Endothelial cell of umbilical vein (primary cell): ENCODE data around the gene ACP3. TPM values are rescaled to one million over a fixed set of nuclear protein-coding genes. Genes with fewer than 3 reads are reported as not detected.

Source experiments
- BruUV-seq: library from RNA; stranded (reverse); fragments of 400-500 nt; replicated peaks from 2 replicates; lab custom pipeline; 2021; lab: Mats Ljungman, UMichigan
- CTCF ChIA-PET: fragments of 300-600, 350-600 bp; sonication (Branson Sonifier 250); formaldehyde crosslinking; loops from one replicate; lab custom pipeline; 2021; ENCODE audit warnings: antibody characterized with exemption, inconsistent platforms; lab: Charles Lee
- POLR2A ChIA-PET: fragments of 300-600, 350-600 bp; sonication (Branson Sonifier 250); formaldehyde crosslinking; loops from one replicate; lab custom pipeline; 2021; ENCODE audit warnings: antibody characterized with exemption, inconsistent platforms; lab: Charles Lee
- DNase-seq: peaks from one replicate; pipeline ENCODE4 v3.0.0-alpha.2; 2011; ENCODE audit warnings: low read depth, low spot score
- FAIRE-seq: peaks from 2 replicates; lab custom pipeline; 2011; peaks lifted over from hg19 to GRCh38; lab: Jason Lieb, UNC
- H2AFZ ChIP-seq: 2 replicates; pipeline ENCODE4 v1.6.0; 2012; ENCODE audit warnings: low read depth, low read length, control low read depth, inconsistent platforms
- H3K27ac ChIP-seq: 2 replicates; pipeline ENCODE4 v1.5.1; 2011; ENCODE audit warnings: low read depth, mild to moderate bottlenecking, control low read depth, low read length, moderate library complexity; ENCODE audit not compliant: insufficient read depth
- H3K27me3 ChIP-seq, 2 experiments: 2 replicates each; pipeline versions ENCODE4 v1.6.0 to v1.6.1; 2011; ENCODE audit warnings: low read length in 2 of 2, mixed read lengths in 1 of 2; ENCODE audit not compliant: control insufficient read depth in 2 of 2, insufficient read depth in 2 of 2
- H3K36me3 ChIP-seq, 2 experiments: 2 replicates in 1 of 2; 3 replicates in 1 of 2; pipeline ENCODE4 v1.5.1; 2011; ENCODE audit warnings: low read length in 2 of 2, mild to moderate bottlenecking in 1 of 2, moderate library complexity in 1 of 2; ENCODE audit not compliant: control insufficient read depth in 2 of 2, insufficient read depth in 2 of 2; ENCODE audit errors: extremely low read depth in 1 of 2
- H3K4me1 ChIP-seq: 3 replicates; pipeline ENCODE4 v1.5.1; 2011; ENCODE audit warnings: mild to moderate bottlenecking, low read length; ENCODE audit not compliant: control insufficient read depth, insufficient read depth; ENCODE audit errors: extremely low read depth
- H3K4me2 ChIP-seq: 2 replicates; pipeline ENCODE4 v1.6.1; 2011; ENCODE audit warnings: low read length, control low read depth, mixed read lengths; ENCODE audit not compliant: insufficient read depth
- H3K4me3 ChIP-seq, 3 experiments: fragments of 200-600 bp in 1 of 3; sonication (generic), shearing (Covaris generic) in 1 of 3; replicated peaks in 1 of 3; 2 replicates each; pipeline ENCODE4 v1.5.1; 2011 to 2016; ENCODE audit warnings: control low read depth in 3 of 3, low read length in 3 of 3, mild to moderate bottlenecking in 2 of 3, inconsistent platforms in 1 of 3, low read depth in 1 of 3, moderate library complexity in 1 of 3; ENCODE audit not compliant: insufficient read depth in 1 of 3
- H3K79me2 ChIP-seq: 2 replicates; pipeline ENCODE4 v1.6.0; 2012; ENCODE audit warnings: low read length, inconsistent platforms; ENCODE audit not compliant: control insufficient read depth, insufficient read depth
- H3K9ac ChIP-seq: replicated peaks from 2 replicates; pipeline ENCODE3; 2011; ENCODE audit warnings: low read length, control low read depth; ENCODE audit not compliant: insufficient read depth; ENCODE audit errors: extremely low read depth
- H3K9me1 ChIP-seq: replicated peaks from 3 replicates; pipeline ENCODE4 v1.6.0; 2011; ENCODE audit warnings: mild to moderate bottlenecking, low read length; ENCODE audit not compliant: control insufficient read depth, insufficient read depth; ENCODE audit errors: extremely low read depth
- H3K9me3 ChIP-seq: replicated peaks from 2 replicates; pipeline ENCODE4 v1.5.1; 2012; ENCODE audit warnings: low read length, inconsistent platforms; ENCODE audit not compliant: control insufficient read depth, insufficient read depth
- H4K20me1 ChIP-seq: replicated peaks from 2 replicates; pipeline ENCODE3; 2011; ENCODE audit warnings: mild to moderate bottlenecking, low read length; ENCODE audit not compliant: control insufficient read depth, insufficient read depth; ENCODE audit errors: extremely low read depth
- EZH2 ChIP-seq: IDR thresholded peaks from 2 replicates; pipeline ENCODE4 v1.6.1; 2012; ENCODE audit warnings: borderline replicate concordance, low read depth, mild to moderate bottlenecking, moderate library complexity, low read length, inconsistent platforms; ENCODE audit not compliant: severe bottlenecking
- FOS ChIP-seq: IDR thresholded peaks from 2 replicates; pipeline ENCODE4 v1.6.1; 2011; ENCODE audit warnings: mild to moderate bottlenecking, low read length, moderate library complexity, borderline replicate concordance; ENCODE audit not compliant: insufficient read depth
- GATA2 ChIP-seq: IDR thresholded peaks from 2 replicates; pipeline ENCODE4 v1.7.0; 2011; ENCODE audit warnings: low read depth, mild to moderate bottlenecking, moderate library complexity, mixed read lengths, low read length; ENCODE audit not compliant: insufficient read length, insufficient read depth
- JUN ChIP-seq: IDR thresholded peaks from 2 replicates; pipeline ENCODE4 v1.6.1; 2011; ENCODE audit warnings: borderline replicate concordance, low read depth; ENCODE audit not compliant: insufficient read length, insufficient read depth
- MYC ChIP-seq: IDR thresholded peaks from one replicate; pipeline ENCODE4 v1.6.1; 2011; ENCODE audit warnings: mild to moderate bottlenecking, low read depth, low read length
- POLR2A ChIP-seq: IDR thresholded peaks from 2 replicates; pipeline ENCODE4 v1.6.1; 2012; ENCODE audit warnings: low read depth, mild to moderate bottlenecking, control low read depth, low read length
- POLR2AphosphoS5 ChIP-seq: IDR thresholded peaks from 2 replicates; pipeline ENCODE4 v1.6.1; 2012; ENCODE audit warnings: low read depth, mild to moderate bottlenecking, control low read depth, low read length, moderate library complexity; ENCODE audit not compliant: insufficient read depth
- dilution Hi-C: fragments of 300-500 bp; cut with MboI; formaldehyde crosslinking; loops from one replicate; pipeline ENCODE4 v1.15.0; 2019; ENCODE audit warnings: low sequenced_read_pairs; ENCODE audit not compliant: extremely low pct_ligation_motif_present
- intact Hi-C: fragments of 100-400 bp; cut with micrococcal nuclease; formaldehyde crosslinking; loops from one replicate; pipeline ENCODE4 v1.10.0; 2022
- polyA plus RNA-seq, 4 experiments: library from polyadenylated mRNA; depleted of rRNA in 3 of 4; stranded (reverse) in 3 of 4; unstranded in 1 of 4; fragments of >200 nt; gene quantifications; 2 replicates each; pipeline versions ENCODE4 v1.2.1 to v1.2.3, GENCODE V29; 2011 to 2012; ENCODE audit warnings: missing spikeins in 1 of 4
- total RNA-seq: library from RNA; stranded (reverse); gene quantifications from 2 replicates; pipeline ENCODE4 v1.2.3, GENCODE V29; 2021
- TF ChIP-seq, protein P1 (sequence below): IDR thresholded peaks from 2 replicates; pipeline ENCODE4 v1.6.1; 2011; ENCODE audit not compliant: insufficient read depth, insufficient read length
- TF ChIP-seq, protein P2 (sequence below), 2 donors: IDR thresholded peaks; 1 replicate in 1 of 2; 2 replicates in 1 of 2; pipeline ENCODE4 v1.5.1; 2011; ENCODE audit warnings: low read length in 2 of 2, mild to moderate bottlenecking in 2 of 2, moderate library complexity in 2 of 2, control low read depth in 1 of 2, inconsistent platforms in 1 of 2, low read depth in 1 of 2; ENCODE audit not compliant: insufficient read depth in 1 of 2; ENCODE audit errors: extremely low read depth in 1 of 2

ACP3 gene
- total and polyA plus RNA-seq, 2 donors (not counting 3 experiments of a cell fraction or from before 2014, with no cell fraction given) = not detected

DNA sequence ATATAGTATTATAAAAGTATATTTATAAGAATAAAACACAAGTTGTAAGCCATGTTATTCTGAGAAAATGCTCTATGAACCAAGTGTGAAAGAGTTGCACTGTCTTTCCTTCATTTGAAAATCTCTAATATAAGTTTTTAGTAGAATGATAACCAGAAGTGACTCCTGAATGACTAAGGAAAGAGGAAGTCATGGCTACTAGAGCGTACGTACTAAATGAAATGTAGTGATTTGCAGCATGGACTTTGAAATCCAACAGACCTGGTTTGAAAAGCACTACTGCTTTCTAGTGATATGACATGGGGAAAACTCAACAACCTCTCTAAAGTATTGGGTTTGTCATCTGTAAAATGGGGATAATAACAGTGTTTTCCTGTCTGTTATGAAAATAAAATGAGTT, 89.8 kb downstream of the ACP3 start:
- Histone ChIP-seq H3K27me3 (no peaks in the 10 kb centered on the region), H3K9me1 (no peaks in the 10 kb centered on the region), H3K27ac (no peak overlapping the region), H4K20me1 (no peaks in the 10 kb centered on the region), H3K4me1 (peaks cover 22% of the 10 kb centered on the region), H3K4me3 (no peak overlapping the region), H3K9me3 (no peaks in the 10 kb centered on the region), H3K4me2 (no peak overlapping the region), H3K9ac (no peak overlapping the region), H3K79me2 (no peaks in the 10 kb centered on the region), H3K36me3 (no peaks in the 10 kb centered on the region), H2AFZ (no peak overlapping the region)
- DNase-seq (no peak), FAIRE-seq (no peak)
- no TSS peak for BruUV-seq
- ChIA-PET CTCF (no interaction called here), POLR2A (no interaction called here)
- dilution Hi-C loops (no loop called here), intact Hi-C loops (no loop called here)
- TF ChIP-seq EZH2 (no peak), MYC (no peak), FOS (no peak), JUN (no peak), POLR2AphosphoS5 (no peak), GATA2 (no peak), POLR2A (no peak)
- TF ChIP-seq, protein P1, sequence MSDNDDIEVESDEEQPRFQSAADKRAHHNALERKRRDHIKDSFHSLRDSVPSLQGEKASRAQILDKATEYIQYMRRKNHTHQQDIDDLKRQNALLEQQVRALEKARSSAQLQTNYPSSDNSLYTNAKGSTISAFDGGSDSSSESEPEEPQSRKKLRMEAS = no peak
- TF ChIP-seq, protein P2, sequence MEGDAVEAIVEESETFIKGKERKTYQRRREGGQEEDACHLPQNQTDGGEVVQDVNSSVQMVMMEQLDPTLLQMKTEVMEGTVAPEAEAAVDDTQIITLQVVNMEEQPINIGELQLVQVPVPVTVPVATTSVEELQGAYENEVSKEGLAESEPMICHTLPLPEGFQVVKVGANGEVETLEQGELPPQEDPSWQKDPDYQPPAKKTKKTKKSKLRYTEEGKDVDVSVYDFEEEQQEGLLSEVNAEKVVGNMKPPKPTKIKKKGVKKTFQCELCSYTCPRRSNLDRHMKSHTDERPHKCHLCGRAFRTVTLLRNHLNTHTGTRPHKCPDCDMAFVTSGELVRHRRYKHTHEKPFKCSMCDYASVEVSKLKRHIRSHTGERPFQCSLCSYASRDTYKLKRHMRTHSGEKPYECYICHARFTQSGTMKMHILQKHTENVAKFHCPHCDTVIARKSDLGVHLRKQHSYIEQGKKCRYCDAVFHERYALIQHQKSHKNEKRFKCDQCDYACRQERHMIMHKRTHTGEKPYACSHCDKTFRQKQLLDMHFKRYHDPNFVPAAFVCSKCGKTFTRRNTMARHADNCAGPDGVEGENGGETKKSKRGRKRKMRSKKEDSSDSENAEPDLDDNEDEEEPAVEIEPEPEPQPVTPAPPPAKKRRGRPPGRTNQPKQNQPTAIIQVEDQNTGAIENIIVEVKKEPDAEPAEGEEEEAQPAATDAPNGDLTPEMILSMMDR (IDR thresholded peaks at IDR 0.05; ENCODE audit: extremely low read depth in 1 of 2, insufficient read depth in 1 of 2, low read depth in 1 of 2, low read length in 2 of 2) = no peak

Other genes starting within 250 kb of the ACP3 start
- 64.0 and 71.7 TPM in 2 replicates for gene DNAJC13, start 100.1 kb downstream of the ACP3 start, total RNA-seq
- 9.7 and 14.3 TPM in 2 replicates for gene DNAJC13, start 100.1 kb downstream of the ACP3 start, polyA plus RNA-seq